GM20000 (cell line): Measurements from ENCODE around the gene IL23A.

Experiments
- DNase-seq: peaks from one replicate; pipeline ENCODE4 v3.0.0; 2012; ENCODE audit warnings: low spot score
- TF ChIP-seq, protein P1 (sequence below): IDR thresholded peaks from 2 replicates; pipeline ENCODE4 v1.5.1; 2012; ENCODE audit warnings: mild to moderate bottlenecking, control low read depth; ENCODE audit errors: extremely low read depth, missing control alignments

Gene IL23A

GRCh38 chr12:56350662-56351061, 12.0 kb downstream of the IL23A start:
- TF ChIP-seq, protein P1, sequence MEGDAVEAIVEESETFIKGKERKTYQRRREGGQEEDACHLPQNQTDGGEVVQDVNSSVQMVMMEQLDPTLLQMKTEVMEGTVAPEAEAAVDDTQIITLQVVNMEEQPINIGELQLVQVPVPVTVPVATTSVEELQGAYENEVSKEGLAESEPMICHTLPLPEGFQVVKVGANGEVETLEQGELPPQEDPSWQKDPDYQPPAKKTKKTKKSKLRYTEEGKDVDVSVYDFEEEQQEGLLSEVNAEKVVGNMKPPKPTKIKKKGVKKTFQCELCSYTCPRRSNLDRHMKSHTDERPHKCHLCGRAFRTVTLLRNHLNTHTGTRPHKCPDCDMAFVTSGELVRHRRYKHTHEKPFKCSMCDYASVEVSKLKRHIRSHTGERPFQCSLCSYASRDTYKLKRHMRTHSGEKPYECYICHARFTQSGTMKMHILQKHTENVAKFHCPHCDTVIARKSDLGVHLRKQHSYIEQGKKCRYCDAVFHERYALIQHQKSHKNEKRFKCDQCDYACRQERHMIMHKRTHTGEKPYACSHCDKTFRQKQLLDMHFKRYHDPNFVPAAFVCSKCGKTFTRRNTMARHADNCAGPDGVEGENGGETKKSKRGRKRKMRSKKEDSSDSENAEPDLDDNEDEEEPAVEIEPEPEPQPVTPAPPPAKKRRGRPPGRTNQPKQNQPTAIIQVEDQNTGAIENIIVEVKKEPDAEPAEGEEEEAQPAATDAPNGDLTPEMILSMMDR: no peak
- no peak for DNase-seq

- TF ChIP-seq, protein P1: no peak
- no peak for DNase-seq
These were observed 12.6 kb downstream of the IL23A start for GRCh38 chr12:56351325-56351724.

DNA sequence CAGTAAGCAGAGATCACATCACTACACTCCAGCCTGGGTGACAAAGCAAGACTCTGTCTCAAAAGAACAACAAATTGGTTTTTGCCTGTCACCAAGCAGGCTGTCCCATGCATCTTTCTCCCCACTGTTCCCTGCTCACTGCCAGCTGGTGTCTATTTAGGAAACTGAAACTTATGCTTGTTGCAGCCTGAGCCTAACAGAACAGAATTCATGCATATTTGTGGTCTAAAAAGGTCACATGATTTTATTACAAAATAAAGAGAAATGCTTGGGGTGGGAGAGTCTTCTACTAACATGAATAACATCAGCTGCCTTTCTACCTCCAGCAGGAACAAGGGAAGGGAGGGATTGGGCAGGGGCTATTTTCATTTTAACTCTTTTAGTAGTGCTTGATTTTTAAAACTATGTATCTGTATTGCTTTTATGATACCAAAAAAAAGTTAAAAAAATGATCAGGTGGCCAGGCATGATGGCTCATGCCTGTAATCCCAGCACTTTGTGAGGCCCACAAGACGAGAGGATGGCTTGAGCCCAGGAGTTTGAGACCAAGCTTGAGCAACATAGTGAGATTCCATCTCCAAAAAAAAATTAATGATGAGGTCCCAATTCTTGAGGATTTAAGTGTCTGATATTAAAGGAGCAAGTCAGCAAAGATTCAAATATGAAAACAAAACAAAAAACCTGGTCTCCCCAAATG, 20.3 kb downstream of the IL23A start:
- no peak for DNase-seq
- TF ChIP-seq, protein P1: no peak

GRCh38 chr12:56359851-56360767, 21.4 kb downstream of the IL23A start, which contains the start of gene STAT2:
STAT2 (minus strand) TSS chr12:56360107; CDS start chr12:56356571, 3,536 bp downstream.
- TF ChIP-seq, protein P1: no peak
- DNase-seq: peak; percentile 92

- TF ChIP-seq, protein P1: no peak
- no peak for DNase-seq
These were observed 22.9 kb downstream of the IL23A start for GRCh38 chr12:56361487-56362129.

- TF ChIP-seq, protein P1: no peak
- no peak for DNase-seq
These were observed 23.7 kb downstream of the IL23A start, which contains the start of gene APOF for GRCh38 chr12:56362130-56363059. APOF (minus strand) TSS chr12:56362857; CDS start chr12:56362745, 112 bp downstream.
